Measurements from ENCODE around the gene UBE2I.

DNA sequence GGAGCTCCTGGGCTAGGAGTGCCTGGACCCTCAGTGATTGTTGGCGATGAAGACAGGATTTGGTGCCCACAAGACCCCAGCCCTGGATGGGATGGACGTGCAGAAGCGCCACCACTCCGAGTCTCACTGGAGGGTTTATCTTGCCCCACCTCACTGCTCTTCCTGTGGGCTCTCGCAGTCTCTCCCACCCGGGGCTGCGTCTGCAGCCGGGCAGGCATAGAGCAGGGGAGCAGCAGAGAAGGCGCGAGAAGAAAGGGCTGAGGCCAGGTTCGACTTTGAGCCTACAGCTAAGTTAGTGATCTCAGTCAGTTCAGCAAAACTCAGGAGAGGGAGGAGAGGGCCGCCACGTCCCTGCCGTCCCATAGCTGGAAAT, 6.6 kb downstream of the UBE2I start:
- TF ChIP-seq EP300 (IDR thresholded peaks at IDR 0.05) (no peak), POLR2A (IDR thresholded peaks at IDR 0.05) (no peak)
- TF ChIP-seq, protein P1, sequence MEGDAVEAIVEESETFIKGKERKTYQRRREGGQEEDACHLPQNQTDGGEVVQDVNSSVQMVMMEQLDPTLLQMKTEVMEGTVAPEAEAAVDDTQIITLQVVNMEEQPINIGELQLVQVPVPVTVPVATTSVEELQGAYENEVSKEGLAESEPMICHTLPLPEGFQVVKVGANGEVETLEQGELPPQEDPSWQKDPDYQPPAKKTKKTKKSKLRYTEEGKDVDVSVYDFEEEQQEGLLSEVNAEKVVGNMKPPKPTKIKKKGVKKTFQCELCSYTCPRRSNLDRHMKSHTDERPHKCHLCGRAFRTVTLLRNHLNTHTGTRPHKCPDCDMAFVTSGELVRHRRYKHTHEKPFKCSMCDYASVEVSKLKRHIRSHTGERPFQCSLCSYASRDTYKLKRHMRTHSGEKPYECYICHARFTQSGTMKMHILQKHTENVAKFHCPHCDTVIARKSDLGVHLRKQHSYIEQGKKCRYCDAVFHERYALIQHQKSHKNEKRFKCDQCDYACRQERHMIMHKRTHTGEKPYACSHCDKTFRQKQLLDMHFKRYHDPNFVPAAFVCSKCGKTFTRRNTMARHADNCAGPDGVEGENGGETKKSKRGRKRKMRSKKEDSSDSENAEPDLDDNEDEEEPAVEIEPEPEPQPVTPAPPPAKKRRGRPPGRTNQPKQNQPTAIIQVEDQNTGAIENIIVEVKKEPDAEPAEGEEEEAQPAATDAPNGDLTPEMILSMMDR (IDR thresholded peaks at IDR 0.05): no peak
